GM23248 (cell line): ENCODE results near the gene WASF3.

Experiments used
- EZH2 ChIP-seq: fragments of 200-600 bp; sonication (generic); IDR thresholded peaks from 2 replicates; pipeline ENCODE4 v1.6.1; 2018; ENCODE audit warnings: antibody characterized with exemption, mild to moderate bottlenecking; ENCODE audit not compliant: insufficient read depth, poor library complexity, severe bottlenecking
- EZH2phosphoT487 ChIP-seq: fragments of 200-600 bp; sonication (generic); IDR thresholded peaks from 2 replicates; pipeline ENCODE4 v1.6.1; 2018; ENCODE audit warnings: antibody characterized with exemption, moderate library complexity, mild to moderate bottlenecking, low read depth; ENCODE audit not compliant: insufficient read depth

- TF ChIP-seq EZH2 (no peak), EZH2phosphoT487 (no peak)
These were observed 150.5 kb downstream of the WASF3 start for GRCh38 chr13:26708007-26708297.
